ENCODE data around the gene GPATCH3.

GRCh38 chr1:26949926-26950319 lies 49.7 kb upstream of the GPATCH3 start:
- TF ChIP-seq GATA3 (IDR thresholded peaks at IDR 0.05; ENCODE audit: low read depth, low read length) = no peak
- no peak for TF ChIP-seq GATA2 (IDR thresholded peaks at IDR 0.05; ENCODE audit: low read depth, low read length)
